SK-N-MC (cell line): ENCODE results near the gene ABR.
"Not testable (repeated sequence)": the region's sequence is repeated elsewhere in the genome, so short reads cannot be mapped to it uniquely, and the experiment has no call there.

ENCODE experiments used
- DNase-seq: peaks from one replicate; pipeline ENCODE4 v3.0.0-alpha.2; 2011; ENCODE audit warnings: low read depth, low spot score
- H3K27ac ChIP-seq: fragments of 200-600 bp; sonication (generic); 2 replicates; pipeline ENCODE4 v1.5.1; 2016; ENCODE audit warnings: mixed run types
- H3K36me3 ChIP-seq: fragments of 200-600 bp; sonication (generic); 2 replicates; pipeline ENCODE4 v1.6.1; 2017; ENCODE audit warnings: antibody characterized with exemption, low read length, mixed read lengths; ENCODE audit not compliant: insufficient read depth
- H3K4me3 ChIP-seq: fragments of 200-600 bp; sonication (generic); 2 replicates; pipeline ENCODE4 v1.5.1; 2016
- H3K9ac ChIP-seq: fragments of 200-600 bp; sonication (generic); 2 replicates; pipeline ENCODE4 v1.8.0; 2017; ENCODE audit warnings: mixed run types, mixed read lengths; ENCODE audit not compliant: insufficient read length
- H3K9me3 ChIP-seq: fragments of 200-600 bp; sonication (generic); 2 replicates; pipeline ENCODE4 v1.6.1; 2017; ENCODE audit warnings: low read depth, mild to moderate bottlenecking, antibody characterized with exemption, low read length, moderate library complexity, mixed read lengths
- EZH2 ChIP-seq: fragments of 200-600 bp; sonication (generic); IDR thresholded peaks from one replicate; pipeline ENCODE4 v1.6.1; 2017; ENCODE audit warnings: antibody characterized with exemption
- FOXP2 ChIP-seq: optimal IDR thresholded peaks from 2 replicates; pipeline ENCODE3; 2011; ENCODE audit warnings: mild to moderate bottlenecking, moderate library complexity; ENCODE audit not compliant: insufficient read depth; ENCODE audit errors: extremely low read length, control extremely low read depth
- POLR2AphosphoS5 ChIP-seq: IDR thresholded peaks from 2 replicates; pipeline ENCODE4 v1.6.1; 2012; ENCODE audit warnings: mild to moderate bottlenecking, low read depth, low read length, borderline replicate concordance

The ABR gene

DNA sequence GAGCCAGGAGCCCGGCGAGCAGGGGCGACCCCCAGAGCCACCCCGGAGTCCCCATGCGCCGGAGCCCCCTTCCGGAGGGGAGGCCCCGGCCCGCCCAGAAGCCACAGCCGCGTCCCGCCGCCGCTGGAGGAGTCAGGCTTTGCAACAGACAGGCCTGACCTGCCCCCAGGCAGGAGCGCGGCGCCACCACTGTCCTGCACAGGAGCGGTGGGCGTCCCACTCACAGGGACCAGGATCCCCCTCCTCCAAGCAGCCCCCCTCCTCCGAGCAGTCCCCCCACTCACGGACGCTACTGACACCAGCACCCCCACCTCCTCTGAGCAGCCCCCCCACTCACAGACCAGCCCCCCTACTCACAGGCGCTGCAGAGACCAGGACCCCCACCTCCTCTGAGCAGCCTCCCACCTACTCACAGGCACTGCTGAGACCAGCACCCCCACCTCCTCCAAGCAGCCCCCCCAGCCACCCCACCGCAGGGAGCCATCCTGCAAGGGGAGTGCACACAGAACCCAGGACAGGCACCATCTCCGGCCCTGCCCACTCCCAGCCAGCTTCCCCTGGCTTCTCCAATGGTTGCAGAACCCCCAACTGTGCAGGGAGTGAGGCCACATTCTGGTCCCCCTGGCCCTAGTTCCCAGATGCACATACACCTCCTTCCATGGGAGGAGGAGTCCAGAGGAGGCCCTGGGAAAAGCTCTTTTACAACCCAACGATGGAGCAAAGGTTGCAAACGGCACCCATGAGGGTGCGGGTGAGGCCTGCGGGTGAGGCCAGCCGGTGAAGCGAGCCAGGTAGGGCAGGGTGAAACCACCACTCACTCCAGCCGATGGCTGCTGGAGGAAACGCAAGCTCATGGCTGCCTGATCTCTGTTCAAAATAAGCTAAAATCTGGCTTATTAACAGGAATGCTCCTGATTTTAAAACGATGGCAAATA is 69.9 kb downstream of the ABR start:
- TF ChIP-seq FOXP2 (no peak), POLR2AphosphoS5 (no peak), EZH2 (no peak)
- peak overlapping the region; percentile 84 for H3K4me3 ChIP-seq
- no peaks in the 10 kb centered on the region for H3K36me3 ChIP-seq
- H3K9me3 ChIP-seq = no peaks in the 10 kb centered on the region
- H3K27ac ChIP-seq = no peak overlapping the region
- H3K9ac ChIP-seq = peak overlapping the region; percentile 81
- DNase-seq = no peak

DNA sequence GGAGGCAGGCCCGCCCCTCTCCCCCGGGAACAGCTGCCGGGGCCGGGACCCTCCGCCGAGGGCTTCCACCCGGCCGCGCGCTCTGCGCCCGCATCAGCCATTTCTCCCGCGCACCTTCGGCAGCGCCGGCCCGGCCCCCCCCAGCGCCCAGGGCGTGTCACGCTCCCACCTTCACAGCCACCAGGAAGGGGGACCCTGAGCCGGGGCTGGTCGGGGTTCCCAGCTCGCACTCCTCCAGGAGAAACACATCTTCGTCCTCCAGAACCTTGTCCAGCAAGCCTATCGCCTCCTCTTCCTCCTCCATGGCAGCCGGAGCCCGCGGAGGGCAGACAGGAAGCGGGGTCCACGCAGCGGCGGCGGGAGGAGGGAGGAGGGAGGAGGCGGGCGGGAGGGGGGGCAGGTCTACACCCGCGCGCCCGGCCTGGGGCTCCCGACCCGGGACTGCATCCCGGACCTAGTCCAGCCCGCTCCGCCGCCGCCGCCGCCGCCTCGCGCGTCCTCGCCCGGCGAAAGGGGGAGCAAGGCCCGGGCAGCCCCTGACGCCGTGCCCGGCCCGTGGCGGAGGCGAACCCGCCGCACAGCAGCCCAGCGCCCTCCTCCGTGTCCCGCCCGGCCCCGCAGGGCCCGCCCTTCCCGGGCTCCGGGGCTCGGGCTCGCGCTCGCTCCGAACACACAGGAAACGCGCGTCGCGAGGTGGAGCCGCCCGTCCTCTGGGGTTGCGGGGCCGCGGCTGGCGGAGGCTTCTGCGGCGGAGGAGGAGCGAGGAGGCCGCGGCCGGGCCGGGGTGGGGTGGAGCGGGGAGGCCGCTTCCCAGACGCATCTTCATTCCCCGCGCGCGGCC is 70.8 kb downstream of the ABR start:
- TF ChIP-seq EZH2 = no peak
- no peak for TF ChIP-seq FOXP2
- Histone ChIP-seq H3K27ac (no peak overlapping the region), H3K9me3 (no peaks in the 10 kb centered on the region), H3K36me3 (no peaks in the 10 kb centered on the region), H3K9ac (peak overlapping the region; percentile 81), H3K4me3 (peak overlapping the region; percentile 84)
- DNase-seq = no peak

DNA sequence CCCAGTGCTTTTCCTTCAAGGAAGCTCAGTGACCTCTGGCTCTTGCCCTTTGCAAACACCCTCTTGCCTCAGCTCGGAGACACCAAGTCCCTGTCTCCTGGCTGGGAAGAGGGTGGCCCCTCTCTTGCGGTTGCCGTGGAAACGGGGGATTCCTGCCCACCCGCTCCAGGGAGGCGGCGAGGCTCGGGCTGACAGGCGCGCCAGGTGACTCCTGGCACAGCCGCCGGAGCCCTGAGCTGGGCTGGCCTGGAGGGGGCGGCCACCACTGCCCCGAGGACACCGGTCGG is 71.4 kb downstream of the ABR start:
- Histone ChIP-seq H3K9me3 (no peaks in the 10 kb centered on the region), H3K36me3 (no peaks in the 10 kb centered on the region), H3K27ac (no peak overlapping the region), H3K9ac (no peak overlapping the region), H3K4me3 (peak overlapping the region; percentile 84)
- TF ChIP-seq FOXP2 (no peak), POLR2AphosphoS5 (no peak), EZH2 (no peak)
- no peak for DNase-seq

DNA sequence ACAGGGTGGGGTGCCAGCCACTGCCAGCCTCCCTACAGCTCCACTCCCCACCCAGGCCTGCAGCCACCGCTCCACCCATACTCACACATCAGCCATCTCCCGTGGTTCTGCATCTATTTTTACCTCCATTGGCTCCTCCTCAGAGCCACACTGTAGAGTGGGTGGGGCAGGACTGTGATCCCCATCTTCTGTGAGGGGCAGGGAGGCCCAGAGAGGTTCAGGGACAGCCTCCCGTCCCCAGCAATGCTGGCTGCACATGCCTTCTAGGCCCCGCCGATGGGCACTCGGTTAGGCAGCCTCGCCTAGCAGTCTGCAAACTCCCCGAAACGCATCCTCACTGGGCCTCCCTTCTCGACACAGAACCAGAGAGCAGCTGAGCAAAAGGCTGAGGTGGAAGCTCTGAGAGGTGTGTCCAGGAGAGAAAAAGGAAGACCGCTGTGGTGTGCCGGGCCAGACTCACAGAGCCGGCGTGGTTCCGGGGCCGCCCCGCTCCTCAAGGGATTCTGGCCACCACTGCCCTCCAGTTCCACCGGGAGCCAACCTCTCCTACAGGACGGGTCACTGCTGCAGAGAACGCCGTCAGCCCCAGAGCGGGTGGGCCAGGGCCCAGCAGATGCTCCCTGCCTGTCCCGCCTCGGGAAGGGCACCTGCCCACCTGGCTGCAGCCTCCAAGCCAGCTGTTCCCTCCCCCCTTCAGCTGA is 71.9 kb downstream of the ABR start:
- Histone ChIP-seq H3K36me3 (no peaks in the 10 kb centered on the region), H3K27ac (no peak overlapping the region), H3K4me3 (peak overlapping the region; percentile 84), H3K9me3 (no peaks in the 10 kb centered on the region), H3K9ac (no peak overlapping the region)
- TF ChIP-seq FOXP2 (no peak), EZH2 (no peak), POLR2AphosphoS5 (no peak)
- no peak for DNase-seq

DNA sequence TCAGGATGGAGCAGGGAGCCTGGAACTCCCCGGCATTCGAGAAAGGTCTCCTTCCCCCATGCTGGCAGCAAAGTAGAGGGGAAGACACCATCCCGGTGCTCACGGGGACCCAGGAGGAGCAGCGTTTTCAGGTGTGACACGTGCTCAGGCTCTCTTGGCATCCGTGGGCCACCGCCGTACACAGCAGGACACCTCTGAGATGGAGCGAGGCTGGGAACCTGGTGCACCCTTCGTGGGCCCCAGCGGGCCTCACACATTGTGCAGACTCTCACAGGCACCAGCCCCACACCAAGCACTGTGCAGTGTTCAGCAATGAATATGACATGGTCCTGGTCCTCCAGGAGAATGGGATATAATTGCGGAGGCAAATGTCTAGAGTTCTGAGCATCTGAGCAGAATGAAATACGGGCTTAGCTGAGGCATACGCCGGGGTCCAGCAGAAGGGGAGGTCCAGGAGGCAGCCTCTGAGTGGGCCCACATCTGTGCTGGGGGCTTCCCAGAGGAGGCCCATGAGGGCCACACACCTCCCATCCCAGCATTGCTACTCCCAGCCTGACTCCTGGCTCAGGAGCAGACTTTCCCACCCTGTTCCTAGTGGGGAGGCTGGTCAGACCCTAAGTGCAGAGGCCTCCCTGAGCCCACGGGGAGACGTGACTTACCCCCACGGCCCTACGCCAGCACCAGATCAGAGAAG is 72.6 kb downstream of the ABR start:
- no peak for TF ChIP-seq FOXP2
- no peak for TF ChIP-seq POLR2AphosphoS5
- TF ChIP-seq EZH2 = no peak
- H3K27ac ChIP-seq = no peak overlapping the region
- H3K4me3 ChIP-seq = no peak overlapping the region
- no peaks in the 10 kb centered on the region for H3K36me3 ChIP-seq
- no peaks in the 10 kb centered on the region for H3K9me3 ChIP-seq
- DNase-seq = no peak
- no peak overlapping the region for H3K9ac ChIP-seq

DNA sequence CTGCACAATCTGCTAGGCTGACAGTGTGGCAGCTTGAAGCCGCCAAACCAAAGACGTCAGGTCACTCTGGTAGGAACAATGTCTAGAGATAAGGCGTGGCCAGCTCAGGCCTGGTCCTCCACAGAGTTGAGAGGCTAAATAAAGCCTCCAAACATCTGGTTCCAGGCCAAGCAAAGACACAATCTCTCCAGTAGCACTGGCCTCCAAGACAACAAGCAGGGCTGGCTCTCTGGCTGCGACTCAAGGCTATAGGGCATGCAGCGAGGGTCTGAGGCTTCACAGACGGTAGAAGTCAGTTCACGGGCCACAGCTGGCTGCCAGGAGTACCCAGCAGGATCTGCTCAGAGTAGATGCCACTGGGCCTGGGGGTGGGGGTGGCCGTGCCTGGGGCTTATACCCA is 75.6 kb downstream of the ABR start:
- no peaks in the 10 kb centered on the region for H3K36me3 ChIP-seq
- DNase-seq = no peak

DNA sequence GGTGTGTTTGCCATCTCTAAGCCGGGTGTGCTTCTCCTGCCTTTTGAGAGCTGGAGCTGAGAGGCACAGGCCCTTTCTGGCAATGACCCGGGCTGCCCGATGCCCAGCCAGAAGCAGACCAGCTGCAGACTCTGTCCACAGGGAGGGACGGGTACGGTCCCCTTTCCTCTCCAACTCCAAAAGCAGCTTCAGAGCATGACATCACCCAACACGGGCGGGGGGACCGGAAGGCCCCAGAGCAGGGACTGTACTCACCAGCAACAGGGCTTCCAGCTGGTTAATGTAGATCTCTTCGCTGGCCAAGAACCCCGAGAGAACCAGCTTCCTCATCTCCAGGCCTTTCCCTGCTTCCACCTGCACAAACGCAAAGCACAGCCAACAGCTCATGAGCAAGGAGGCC is 79.4 kb downstream of the ABR start:
- no peaks in the 10 kb centered on the region for H3K36me3 ChIP-seq
- no peaks in the 10 kb centered on the region for H3K9me3 ChIP-seq
- DNase-seq = no peak
- TF ChIP-seq EZH2 (no peak), POLR2AphosphoS5 (no peak), FOXP2 (no peak)
- H3K4me3 ChIP-seq = no peak overlapping the region
- H3K9ac ChIP-seq = no peak overlapping the region
- H3K27ac ChIP-seq = no peak overlapping the region

More for the DNA sequence above, 75.6 kb downstream of the ABR start:
- H3K9me3 ChIP-seq = no peaks in the 10 kb centered on the region
- H3K27ac ChIP-seq = no peak overlapping the region
- H3K4me3 ChIP-seq = no peak overlapping the region
- no peak for TF ChIP-seq POLR2AphosphoS5
- no peak for TF ChIP-seq FOXP2
- no peak overlapping the region for H3K9ac ChIP-seq

DNA sequence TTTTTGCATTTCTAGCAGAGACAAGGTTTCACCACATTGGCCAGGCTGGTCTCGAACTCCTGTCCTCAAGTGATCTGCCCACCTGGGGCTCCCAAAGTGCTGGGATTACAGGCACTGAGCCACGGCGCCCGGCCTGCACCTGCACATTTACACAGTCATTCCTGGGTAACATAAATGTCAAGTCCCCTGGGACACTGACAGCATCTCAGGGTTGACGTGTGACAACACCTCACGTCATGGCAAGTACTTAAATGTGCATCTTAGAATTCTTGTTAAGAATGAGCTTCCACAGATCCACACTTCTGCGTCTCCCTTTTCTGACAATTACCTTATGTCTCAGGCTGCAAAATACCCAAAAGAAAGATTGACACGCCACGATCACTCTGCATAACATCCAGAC is 80.5 kb downstream of the ABR start:
- DNase-seq = no peak
- Histone ChIP-seq H3K36me3 (no peaks in the 10 kb centered on the region), H3K9ac (no peak overlapping the region), H3K9me3 (no peaks in the 10 kb centered on the region), H3K27ac (no peak overlapping the region), H3K4me3 (no peak overlapping the region)
- TF ChIP-seq POLR2AphosphoS5 (no peak), EZH2 (no peak), FOXP2 (no peak)

DNA sequence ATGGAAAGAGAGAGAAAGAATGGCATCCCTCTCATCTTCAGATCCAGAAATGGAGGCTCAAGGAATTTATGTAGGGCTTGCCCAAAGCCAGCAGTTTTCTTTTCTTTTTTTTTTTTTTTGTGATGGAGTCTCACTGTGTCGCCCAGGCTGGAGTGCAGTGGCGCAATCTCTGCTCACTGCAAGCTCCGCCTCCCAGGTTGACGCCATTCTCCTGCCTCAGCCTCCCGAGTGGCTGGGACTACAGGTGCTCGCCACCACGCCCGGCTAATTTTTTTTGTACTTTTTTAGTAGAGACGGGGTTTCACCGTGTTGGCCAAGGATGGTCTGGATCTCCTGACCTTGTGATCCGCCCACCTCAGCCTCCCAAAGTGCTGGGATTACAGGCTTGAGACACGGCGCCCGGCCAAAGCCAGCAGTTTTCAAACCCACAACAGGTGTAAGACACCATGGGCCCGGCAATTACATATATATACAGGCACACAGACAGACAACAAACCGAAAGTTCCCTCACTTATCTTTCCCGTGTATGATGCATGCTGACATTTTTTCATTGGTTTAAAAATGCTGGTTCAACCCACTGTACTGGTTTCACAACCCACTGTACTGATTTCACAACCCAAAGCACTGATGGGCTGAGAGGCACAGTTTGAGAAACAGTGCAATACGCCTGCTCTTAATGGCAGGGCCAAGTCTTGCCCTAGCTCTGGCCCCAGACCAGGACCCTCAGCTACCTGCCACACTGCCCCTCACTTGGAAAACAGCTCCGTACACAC is 81.6 kb downstream of the ABR start:
- H3K4me3 ChIP-seq, H3K9me3 ChIP-seq, H3K27ac ChIP-seq, DNase-seq, H3K9ac ChIP-seq, H3K36me3 ChIP-seq: not testable (repeated sequence)
